Kidney tubule cell (primary cell): Measurements from ENCODE around the gene UGT1A8.
"Not testable (repeated sequence)": the region's sequence is repeated elsewhere in the genome, so short reads cannot be mapped to it uniquely, and the experiment has no call there.

Source experiments
- DNase-seq: peaks from one replicate; pipeline ENCODE4 v3.0.0-alpha.2; 2018; ENCODE audit warnings: low spot score

Gene UGT1A8

DNA sequence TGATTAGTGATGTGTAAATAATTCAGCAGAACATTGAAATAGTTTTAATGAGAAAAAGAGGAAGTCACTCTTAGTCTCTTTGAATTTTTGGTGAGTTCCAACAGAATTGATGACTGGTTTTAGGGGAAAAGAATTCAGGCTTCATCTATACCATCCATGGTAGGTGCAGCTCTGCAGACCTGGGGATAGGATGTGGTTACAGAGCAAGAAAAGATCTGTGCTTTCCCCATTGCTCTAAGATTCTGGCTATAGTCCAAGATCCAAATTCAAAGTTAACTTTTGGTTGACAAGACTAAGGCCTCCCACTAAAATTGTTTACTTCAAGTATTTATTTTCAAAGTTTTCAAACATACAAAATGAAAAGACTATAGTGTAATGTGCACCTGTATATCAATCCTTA lies 22.4 kb downstream of the UGT1A8 start:
- no peak for DNase-seq

GRCh38 chr2:233643128-233643527 lies 25.7 kb downstream of the UGT1A8 start:
- peak; percentile 51 for DNase-seq

- DNase-seq, result not testable (repeated sequence)
These were observed 28.6 kb downstream of the UGT1A8 start for GRCh38 chr2:233646033-233646432.

GRCh38 chr2:233650981-233651380 lies 33.5 kb downstream of the UGT1A8 start:
- no peak for DNase-seq

GRCh38 chr2:233651430-233651829 lies 34.0 kb downstream of the UGT1A8 start:
- DNase-seq, result no peak

DNA sequence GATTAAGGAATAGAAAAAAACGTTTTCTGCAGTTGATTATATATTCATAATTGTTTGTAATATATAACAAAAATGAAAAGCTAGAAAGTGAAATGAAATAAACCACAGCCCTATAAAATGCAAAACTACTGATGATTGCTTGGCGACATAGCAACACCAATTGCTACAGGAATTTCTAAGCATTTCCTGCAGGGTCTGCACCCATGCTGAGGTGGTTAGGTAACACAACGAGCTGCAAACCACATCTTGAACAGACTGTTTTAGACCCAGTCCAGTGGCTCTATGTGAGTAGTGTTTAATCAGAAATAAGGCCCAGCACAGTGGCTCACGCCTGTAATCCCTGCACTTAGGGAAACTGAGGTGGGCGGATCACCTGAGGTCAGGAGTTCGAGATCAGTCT lies 37.1 kb downstream of the UGT1A8 start:
- DNase-seq, result no peak

DNA sequence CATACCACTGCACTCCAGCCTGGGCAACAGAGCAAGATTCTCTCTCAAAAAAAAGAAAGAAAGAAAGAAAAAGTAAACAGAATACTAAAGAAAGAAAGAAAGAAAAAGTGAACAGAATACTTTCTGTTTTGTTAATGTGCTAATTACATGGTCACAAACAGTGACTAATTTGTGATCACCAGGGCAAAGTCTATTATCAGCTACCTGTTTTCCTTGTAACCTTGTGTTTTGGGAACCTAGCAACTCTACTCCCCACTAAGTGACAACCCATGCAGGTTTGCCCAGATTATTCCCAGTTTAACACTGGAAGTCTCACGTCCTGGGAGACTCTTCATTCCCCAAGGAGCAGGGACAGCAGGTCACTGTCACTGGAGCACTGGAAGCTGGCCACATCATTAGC lies 37.6 kb downstream of the UGT1A8 start:
- DNase-seq, result no peak

DNA sequence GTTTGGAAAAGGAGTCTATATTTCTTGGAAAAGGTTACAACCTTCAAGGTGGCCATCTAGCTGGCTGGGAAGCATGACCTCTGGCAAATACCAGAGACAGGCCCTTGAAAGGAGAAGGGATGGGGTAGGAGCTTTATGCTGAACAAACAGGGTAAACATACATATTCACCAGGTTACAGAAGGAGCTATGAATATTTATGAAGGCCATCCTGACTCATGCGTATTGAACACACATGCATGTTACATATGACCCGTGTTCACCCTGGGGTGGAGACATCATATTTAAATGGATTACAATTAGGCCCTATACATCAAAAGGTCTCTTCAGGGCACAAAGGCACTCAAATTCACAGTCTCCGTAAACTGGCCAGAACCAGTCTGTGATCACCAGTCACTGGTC lies 38.5 kb downstream of the UGT1A8 start:
- DNase-seq, result not testable (repeated sequence)

DNA sequence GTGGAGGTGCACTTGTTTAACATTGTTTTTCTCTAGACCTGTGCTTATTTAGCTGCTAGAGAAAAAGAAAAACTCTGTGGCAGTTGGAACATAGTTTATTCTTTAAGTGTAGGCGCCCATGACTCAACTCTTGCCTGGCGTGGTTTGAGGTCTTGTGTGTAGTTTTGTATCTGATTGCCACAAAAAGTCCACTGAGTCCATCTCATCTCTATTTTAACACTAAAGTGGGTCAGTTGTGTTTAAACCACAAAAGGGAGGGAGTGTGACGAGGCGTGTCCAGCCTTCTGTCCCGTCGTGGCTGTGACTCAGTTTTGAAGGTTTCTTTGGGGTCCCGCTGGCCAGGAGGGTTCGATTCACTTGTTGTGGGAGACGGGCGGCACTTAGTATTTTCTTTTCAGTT lies 39.0 kb downstream of the UGT1A8 start:
- DNase-seq, result no peak

DNA sequence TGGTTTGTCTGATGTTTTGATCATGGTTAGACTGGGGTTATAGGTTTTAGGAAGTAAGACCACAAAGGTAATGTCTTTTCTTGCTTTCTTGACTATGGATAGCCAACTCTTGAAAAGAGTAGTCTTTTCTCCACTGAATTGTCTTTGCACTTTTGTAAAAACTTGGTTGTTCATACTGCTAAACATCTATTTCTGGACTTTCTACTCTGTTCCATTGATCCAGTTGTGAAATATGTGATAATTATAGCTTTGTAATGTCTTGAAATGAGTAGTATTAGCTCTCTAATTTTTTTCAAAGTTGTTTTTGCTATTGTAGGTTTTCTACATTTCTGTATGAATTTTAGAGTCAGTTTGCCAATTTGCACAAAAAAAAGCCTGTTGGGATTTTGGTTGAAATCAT lies 41.2 kb downstream of the UGT1A8 start:
- DNase-seq, result no peak

DNA sequence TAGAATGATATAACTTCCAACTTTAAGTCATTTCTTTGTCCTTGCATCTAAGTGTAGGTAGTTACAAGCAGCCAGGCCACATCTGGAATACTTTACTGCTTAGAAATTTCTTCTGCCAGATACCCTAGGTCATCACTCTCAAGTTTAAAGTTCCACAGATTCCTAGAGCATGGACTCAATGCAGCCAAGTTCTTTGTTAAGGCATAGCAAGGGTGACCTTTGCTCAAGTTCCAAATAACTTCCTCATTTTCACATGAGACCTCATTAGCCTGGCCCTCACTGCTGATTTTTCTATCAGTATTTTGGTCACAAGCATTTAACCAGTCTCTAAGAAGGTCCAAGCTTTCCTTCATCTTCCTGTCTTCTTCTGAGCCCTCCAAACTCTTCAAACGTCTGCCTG lies 46.5 kb downstream of the UGT1A8 start:
- peak; percentile 24 for DNase-seq

DNA sequence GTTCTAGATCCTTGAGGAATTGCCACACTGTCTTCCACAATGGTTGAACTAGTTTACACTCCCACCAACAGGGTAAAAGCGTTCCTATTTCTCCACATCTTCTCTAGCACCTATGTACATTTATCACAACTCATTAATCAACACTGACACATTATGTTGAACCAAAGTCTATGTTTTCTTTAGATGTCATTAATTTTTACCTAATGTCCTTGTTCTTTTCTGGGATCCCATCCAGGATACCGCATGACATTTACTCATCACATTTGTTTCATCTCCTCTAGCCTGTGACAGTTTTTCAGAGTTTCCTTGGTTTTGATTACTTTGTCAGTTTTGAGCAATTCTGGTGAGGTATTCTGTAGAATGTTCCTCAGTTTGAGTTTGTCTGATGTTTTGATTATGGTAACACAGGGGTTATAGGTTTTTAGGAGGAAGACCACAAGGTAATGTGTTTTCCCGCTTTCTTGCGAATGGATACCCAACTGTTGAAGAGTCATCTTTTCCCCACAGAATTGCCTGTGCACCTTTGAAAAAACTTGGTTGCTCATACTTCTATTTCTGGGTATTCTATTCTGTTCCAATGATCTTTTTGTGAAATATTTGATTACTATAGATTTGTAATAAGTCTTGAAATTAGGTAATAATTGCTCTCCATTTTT lies 51.3 kb downstream of the UGT1A8 start:
- peak; percentile 80 for DNase-seq

DNA sequence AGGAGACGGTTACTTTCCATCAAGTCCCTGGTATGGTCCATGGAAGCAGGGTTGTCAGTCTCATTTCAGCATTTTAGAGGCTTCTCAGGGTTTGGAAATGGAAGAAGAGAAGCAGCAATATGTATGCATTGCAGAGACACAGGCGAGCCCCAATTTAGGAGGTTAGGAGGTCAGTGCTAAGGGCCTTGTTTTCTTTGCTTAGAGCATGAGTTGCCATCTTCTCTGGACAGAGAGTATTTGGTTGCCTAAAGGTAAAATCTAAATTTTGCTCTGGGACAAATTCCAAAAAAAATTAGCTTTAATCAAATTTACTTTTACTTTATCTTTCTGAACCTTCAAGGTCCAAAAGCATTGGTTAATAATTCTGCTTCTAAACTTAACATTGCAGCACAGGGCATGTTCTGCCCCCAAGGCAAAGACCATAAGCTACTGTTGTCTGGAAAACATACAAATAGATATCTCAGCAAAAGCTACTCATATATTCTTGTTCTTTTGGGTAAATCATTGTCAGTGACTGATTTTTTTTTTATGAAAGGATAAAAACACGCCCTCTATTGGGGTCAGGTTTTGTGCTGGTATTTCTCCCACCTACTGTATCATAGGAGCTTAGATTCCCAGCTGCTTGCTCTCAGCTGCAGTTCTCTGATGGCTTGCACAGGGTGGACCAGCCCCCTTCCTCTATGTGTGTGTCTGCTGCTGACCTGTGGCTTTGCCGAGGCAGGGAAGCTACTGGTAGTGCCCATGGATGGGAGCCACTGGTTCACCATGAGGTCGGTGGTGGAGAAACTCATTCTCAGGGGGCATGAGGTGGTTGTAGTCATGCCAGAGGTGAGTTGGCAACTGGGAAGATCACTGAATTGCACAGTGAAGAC lies 54.1 kb downstream of the UGT1A8 start, which contains the start of gene UGT1A9:
Gene UGT1A9, plus strand, starts transcription at position 609 of the 872 bp plus-strand sequence. Its CDS starts 37 bp downstream, at position 646.
- DNase-seq, result peak; percentile 72

GRCh38 chr2:233672886-233673285 lies 55.5 kb downstream of the UGT1A8 start:
- no peak for DNase-seq

DNA sequence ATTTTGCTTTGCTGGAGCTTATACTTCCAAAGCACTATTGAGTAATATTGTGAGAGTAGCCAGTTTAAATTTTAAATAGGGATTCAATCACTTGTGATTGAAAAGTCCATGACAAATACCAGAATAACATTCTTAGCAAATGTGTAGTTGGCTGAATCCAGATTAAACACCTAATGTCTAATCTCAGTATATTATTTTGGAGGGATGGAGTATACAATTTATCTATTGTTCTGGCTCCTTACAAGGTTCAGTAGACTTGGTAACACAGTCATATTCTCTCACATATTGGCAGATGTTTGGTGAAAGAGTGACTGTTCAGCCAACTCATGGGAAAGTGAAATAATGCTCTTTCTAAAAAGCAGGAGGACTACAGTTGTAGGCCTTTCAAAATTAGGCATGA lies 56.5 kb downstream of the UGT1A8 start:
- peak; percentile 80 for DNase-seq

GRCh38 chr2:233674314-233674713 lies 56.9 kb downstream of the UGT1A8 start:
- peak; percentile 26 for DNase-seq

- DNase-seq, result peak; percentile 59
These were observed 57.6 kb downstream of the UGT1A8 start for GRCh38 chr2:233674995-233675394.

GRCh38 chr2:233676046-233676445 lies 58.6 kb downstream of the UGT1A8 start:
- DNase-seq, result peak; percentile 82

DNA sequence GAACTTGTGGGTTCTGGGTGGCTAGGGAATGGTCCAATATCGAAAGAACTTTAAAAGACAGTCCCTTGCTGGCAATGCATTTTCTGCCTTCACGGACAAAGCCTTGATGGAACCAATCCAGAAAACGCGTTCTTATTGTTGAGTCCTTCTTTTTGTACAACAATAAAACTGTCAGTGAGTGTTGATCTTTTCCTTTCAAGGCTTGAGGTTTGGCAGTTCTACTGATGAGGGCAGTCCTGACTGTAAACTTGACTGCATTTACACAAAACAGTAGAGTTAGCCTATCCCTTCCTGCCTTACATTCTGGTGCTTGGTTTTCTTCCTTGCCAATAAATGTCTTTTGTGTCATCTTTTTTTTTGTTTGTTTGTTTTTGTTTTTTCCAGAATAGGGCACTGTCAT lies 61.8 kb downstream of the UGT1A8 start:
- no peak for DNase-seq

DNA sequence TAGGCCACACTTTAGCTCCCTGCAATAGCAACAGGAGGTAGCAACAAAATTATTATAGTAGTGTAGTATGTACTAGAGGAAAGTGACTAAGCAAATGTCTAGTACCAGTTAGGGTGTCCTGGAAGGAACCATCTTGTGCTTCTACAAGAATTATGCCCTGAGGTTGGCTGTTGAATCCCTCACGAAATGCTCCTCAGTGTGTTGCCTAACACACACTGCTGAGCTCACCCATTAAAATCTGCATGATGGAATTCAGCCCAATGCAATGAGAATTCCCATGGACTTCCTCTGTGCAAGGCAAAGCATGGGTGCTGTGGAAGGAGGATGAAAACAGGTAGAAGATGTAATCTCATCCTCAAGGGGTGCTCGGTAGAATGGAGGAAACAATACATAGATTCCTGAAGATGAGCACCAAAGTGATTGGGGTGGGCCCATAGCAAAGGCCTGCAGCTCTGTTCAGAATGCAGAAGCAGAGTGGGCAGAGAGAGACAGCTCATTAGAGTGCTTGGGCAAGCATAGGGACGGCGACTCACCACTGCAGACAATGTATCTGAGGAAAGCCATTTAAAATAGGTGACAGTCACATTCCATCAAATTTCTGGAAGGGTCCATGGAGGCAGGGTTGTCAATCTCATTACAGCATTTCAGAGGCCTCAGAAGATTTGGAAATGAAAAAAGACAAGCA lies 63.1 kb downstream of the UGT1A8 start:
- peak; percentile 20 for DNase-seq

DNA sequence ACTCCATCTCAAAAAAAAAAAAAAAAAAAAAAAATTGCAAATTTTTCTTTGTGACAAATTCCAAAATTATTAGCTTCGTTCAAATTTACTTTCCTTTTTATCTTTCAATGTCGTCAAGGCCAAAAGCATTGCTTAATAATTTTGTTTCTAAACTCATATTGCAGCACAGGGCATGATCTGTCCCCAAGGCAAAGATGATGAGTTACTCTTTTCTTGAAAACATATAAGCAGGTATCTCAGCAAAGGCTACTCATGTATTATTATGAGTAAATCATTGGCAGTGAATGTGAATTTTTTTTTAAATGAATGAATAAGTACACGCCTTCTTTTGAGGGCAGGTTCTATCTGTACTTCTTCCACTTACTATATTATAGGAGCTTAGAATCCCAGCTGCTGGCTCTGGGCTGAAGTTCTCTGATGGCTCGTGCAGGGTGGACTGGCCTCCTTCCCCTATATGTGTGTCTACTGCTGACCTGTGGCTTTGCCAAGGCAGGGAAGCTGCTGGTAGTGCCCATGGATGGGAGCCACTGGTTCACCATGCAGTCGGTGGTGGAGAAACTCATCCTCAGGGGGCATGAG lies 64.2 kb downstream of the UGT1A8 start, which contains the start of gene UGT1A7:
Gene UGT1A7, plus strand, starts transcription at position 381 of the 579 bp plus-strand sequence. Its CDS starts 37 bp downstream, at position 418.
- no peak for DNase-seq

GRCh38 chr2:233684640-233685039 lies 67.2 kb downstream of the UGT1A8 start:
- DNase-seq, result no peak
